ENCODE data around the gene NUP42.
"Not testable (repeated sequence)": the region's sequence is repeated elsewhere in the genome, so short reads cannot be mapped to it uniquely, and the experiment has no call there.

NUP42 gene

GRCh38 chr7:23191022-23191421 lies 9.2 kb downstream of the NUP42 start:
- H3K27me3 ChIP-seq (ENCODE audit: insufficient read depth, poor library complexity, severe bottlenecking), result no peaks in the 10 kb centered on the region
- H3K27ac ChIP-seq (replicated peaks), result no peak overlapping the region
- no peak for DNase-seq (ENCODE audit: low read depth in 1 of 2, low spot score in 1 of 2)
- TF ChIP-seq POLR2AphosphoS5 (IDR thresholded peaks at IDR 0.05; ENCODE audit: low read depth), result no peak
- TF ChIP-seq, protein P1, sequence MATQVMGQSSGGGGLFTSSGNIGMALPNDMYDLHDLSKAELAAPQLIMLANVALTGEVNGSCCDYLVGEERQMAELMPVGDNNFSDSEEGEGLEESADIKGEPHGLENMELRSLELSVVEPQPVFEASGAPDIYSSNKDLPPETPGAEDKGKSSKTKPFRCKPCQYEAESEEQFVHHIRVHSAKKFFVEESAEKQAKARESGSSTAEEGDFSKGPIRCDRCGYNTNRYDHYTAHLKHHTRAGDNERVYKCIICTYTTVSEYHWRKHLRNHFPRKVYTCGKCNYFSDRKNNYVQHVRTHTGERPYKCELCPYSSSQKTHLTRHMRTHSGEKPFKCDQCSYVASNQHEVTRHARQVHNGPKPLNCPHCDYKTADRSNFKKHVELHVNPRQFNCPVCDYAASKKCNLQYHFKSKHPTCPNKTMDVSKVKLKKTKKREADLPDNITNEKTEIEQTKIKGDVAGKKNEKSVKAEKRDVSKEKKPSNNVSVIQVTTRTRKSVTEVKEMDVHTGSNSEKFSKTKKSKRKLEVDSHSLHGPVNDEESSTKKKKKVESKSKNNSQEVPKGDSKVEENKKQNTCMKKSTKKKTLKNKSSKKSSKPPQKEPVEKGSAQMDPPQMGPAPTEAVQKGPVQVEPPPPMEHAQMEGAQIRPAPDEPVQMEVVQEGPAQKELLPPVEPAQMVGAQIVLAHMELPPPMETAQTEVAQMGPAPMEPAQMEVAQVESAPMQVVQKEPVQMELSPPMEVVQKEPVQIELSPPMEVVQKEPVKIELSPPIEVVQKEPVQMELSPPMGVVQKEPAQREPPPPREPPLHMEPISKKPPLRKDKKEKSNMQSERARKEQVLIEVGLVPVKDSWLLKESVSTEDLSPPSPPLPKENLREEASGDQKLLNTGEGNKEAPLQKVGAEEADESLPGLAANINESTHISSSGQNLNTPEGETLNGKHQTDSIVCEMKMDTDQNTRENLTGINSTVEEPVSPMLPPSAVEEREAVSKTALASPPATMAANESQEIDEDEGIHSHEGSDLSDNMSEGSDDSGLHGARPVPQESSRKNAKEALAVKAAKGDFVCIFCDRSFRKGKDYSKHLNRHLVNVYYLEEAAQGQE (IDR thresholded peaks at IDR 0.05; ENCODE audit: insufficient replicate concordance, low read depth), result no peak
- no peak for TF ChIP-seq CTCF (IDR thresholded peaks at IDR 0.05; ENCODE audit: insufficient read depth, low read length)
- TF ChIP-seq SPI1 (IDR thresholded peaks at IDR 0.05; ENCODE audit: borderline replicate concordance, low read depth), result no peak
- TF ChIP-seq GABPA (IDR thresholded peaks at IDR 0.05; ENCODE audit: low read depth), result no peak
- no peak overlapping the region for H3K4me3 ChIP-seq (replicated peaks; ENCODE audit: insufficient read depth, low read length)

- not testable (repeated sequence) for H3K4me3 ChIP-seq (replicated peaks; ENCODE audit: insufficient read depth, low read length); H3K27me3 ChIP-seq (ENCODE audit: insufficient read depth, poor library complexity, severe bottlenecking); H3K27ac ChIP-seq (replicated peaks); DNase-seq (ENCODE audit: low read depth in 1 of 2, low spot score in 1 of 2)
- TF ChIP-seq POLR2AphosphoS5 (IDR thresholded peaks at IDR 0.05; ENCODE audit: low read depth), result peak; percentile 18; the same call in 1 of the 2 replicates
Measured at GRCh38 chr7:23193650-23194227, 11.9 kb downstream of the NUP42 start.

DNA sequence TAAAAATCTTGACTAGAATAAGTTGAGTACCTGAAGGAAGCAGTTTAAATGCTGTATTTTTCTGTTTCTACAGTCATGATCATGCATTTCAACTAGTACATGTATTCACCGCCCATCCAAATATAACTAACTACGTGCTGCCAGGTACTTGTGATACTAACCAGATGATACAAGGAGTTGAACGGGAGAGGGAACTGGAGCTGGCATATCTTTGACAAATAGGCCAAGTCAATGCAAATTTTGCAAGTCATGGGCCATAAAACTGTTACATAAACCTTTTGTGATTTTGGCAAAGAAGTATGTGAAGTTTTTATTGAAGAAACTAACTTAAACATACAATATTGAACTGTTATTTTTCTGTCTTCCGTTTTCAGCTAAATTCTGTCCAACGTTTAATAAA lies 14.5 kb downstream of the NUP42 start:
- no peak overlapping the region for H3K4me3 ChIP-seq (replicated peaks; ENCODE audit: insufficient read depth, low read length)
- H3K27me3 ChIP-seq (ENCODE audit: insufficient read depth, poor library complexity, severe bottlenecking), result no peaks in the 10 kb centered on the region
- no peak for TF ChIP-seq POLR2AphosphoS5 (IDR thresholded peaks at IDR 0.05; ENCODE audit: low read depth)
- no peak for TF ChIP-seq CTCF (IDR thresholded peaks at IDR 0.05; ENCODE audit: insufficient read depth, low read length)
- TF ChIP-seq, protein P1 (IDR thresholded peaks at IDR 0.05; ENCODE audit: insufficient replicate concordance, low read depth), result no peak
- no peak for TF ChIP-seq GABPA (IDR thresholded peaks at IDR 0.05; ENCODE audit: low read depth)
- no peak for TF ChIP-seq SPI1 (IDR thresholded peaks at IDR 0.05; ENCODE audit: borderline replicate concordance, low read depth)
- H3K27ac ChIP-seq (replicated peaks), result no peak overlapping the region
- no peak for DNase-seq (ENCODE audit: low read depth in 1 of 2, low spot score in 1 of 2)

- not testable (repeated sequence) for H3K4me3 ChIP-seq (replicated peaks; ENCODE audit: insufficient read depth, low read length); H3K27ac ChIP-seq (replicated peaks); H3K27me3 ChIP-seq (ENCODE audit: insufficient read depth, poor library complexity, severe bottlenecking); DNase-seq (ENCODE audit: low read depth in 1 of 2, low spot score in 1 of 2)
Measured at GRCh38 chr7:23197745-23198144, 15.9 kb downstream of the NUP42 start.

GRCh38 chr7:23200331-23200730 lies 18.5 kb downstream of the NUP42 start:
- H3K27ac ChIP-seq (replicated peaks), result no peak overlapping the region
- TF ChIP-seq POLR2AphosphoS5 (IDR thresholded peaks at IDR 0.05; ENCODE audit: low read depth), result no peak
- TF ChIP-seq, protein P1 (IDR thresholded peaks at IDR 0.05; ENCODE audit: insufficient replicate concordance, low read depth), result no peak
- no peak for TF ChIP-seq SPI1 (IDR thresholded peaks at IDR 0.05; ENCODE audit: borderline replicate concordance, low read depth)
- no peak for TF ChIP-seq CTCF (IDR thresholded peaks at IDR 0.05; ENCODE audit: insufficient read depth, low read length)
- no peak for TF ChIP-seq GABPA (IDR thresholded peaks at IDR 0.05; ENCODE audit: low read depth)
- no peak for DNase-seq (ENCODE audit: low read depth in 1 of 2, low spot score in 1 of 2)
- no peaks in the 10 kb centered on the region for H3K27me3 ChIP-seq (ENCODE audit: insufficient read depth, poor library complexity, severe bottlenecking)
- no peak overlapping the region for H3K4me3 ChIP-seq (replicated peaks; ENCODE audit: insufficient read depth, low read length)
